Dendritic cell treated with granulocyte-macrophage colony-stimulating factor and Interleukin-4, amounts not matched to agents 40 ng/mL and 50 ng/mL, for 4 days (primary cell): ENCODE measurements around the gene CCDC167.

Experiments
- H3K27ac Mint-ChIP-seq: one replicate; pipeline ENCODE4 v1.8.0; 2022; ENCODE audit warnings: mild to moderate bottlenecking, mixed read lengths
- H3K27me3 Mint-ChIP-seq: one replicate; pipeline ENCODE4 v1.8.0; 2022; ENCODE audit warnings: mild to moderate bottlenecking, mixed read lengths
- H3K36me3 Mint-ChIP-seq: one replicate; pipeline ENCODE4 v1.8.0; 2022; ENCODE audit warnings: low read depth, mixed read lengths
- H3K4me1 Mint-ChIP-seq: one replicate; pipeline ENCODE4 v1.8.0; 2022; ENCODE audit warnings: low read depth, mixed read lengths
- H3K4me3 Mint-ChIP-seq: one replicate; pipeline ENCODE4 v1.8.0; 2022; ENCODE audit warnings: mild to moderate bottlenecking, moderate library complexity, mixed read lengths
- H3K9me3 Mint-ChIP-seq: one replicate; pipeline ENCODE4 v1.8.0; 2022; ENCODE audit warnings: mixed read lengths
- intact Hi-C: fragments of 100-400 bp; cut with micrococcal nuclease; formaldehyde crosslinking; loops from one replicate; pipeline ENCODE4 v1.15.0; 2022

Gene CCDC167

DNA sequence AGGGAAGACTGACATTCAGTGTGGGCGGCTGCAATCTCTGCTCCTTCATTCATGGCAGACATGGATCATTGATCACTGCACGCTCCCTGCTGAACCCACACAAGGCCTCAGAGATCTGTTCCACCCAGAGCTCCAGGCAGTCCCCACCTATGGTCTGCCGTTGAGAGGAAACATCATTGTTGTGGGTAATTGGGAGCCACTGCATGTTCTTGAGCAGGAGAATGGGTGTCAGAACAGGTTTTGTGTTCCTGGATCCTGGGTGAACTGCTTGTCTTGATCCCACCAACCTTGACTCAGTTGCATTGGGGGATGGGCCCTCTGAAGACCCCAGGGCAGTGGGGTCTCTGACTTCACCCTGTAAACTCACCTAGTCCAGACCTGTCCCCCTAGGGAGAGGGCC, 23.1 kb upstream of the CCDC167 start:
- H3K36me3 Mint-ChIP-seq, result no peaks in the 10 kb centered on the region
- H3K27ac Mint-ChIP-seq, result no peak overlapping the region
- intact Hi-C loops, result no loop called here
- H3K9me3 Mint-ChIP-seq, result no peaks in the 10 kb centered on the region
- peaks cover 59% of the 10 kb centered on the region for H3K27me3 Mint-ChIP-seq
- H3K4me1 Mint-ChIP-seq, result no peaks in the 10 kb centered on the region
- H3K4me3 Mint-ChIP-seq, result no peak overlapping the region

DNA sequence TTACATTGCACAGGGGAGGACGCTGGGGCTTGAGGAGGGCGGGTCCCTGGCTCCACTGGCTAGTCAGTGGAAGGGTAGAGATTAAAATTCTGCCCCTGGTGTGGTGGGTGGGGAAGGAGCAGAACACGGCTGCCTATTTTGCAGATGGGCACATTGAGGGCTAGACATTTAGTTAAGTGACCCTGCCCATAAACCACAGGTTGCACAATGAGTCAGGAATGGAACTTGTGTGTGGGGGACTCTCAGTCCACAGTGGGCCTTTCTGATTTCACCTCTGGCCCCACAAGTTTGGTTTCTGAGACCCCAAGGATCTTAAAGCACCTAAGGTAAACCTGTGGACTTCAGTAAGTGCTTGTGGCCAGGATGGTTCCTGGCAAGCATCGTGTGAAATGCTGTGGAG, 22.0 kb upstream of the CCDC167 start:
- Mint-ChIP-seq H3K36me3 (no peaks in the 10 kb centered on the region), H3K9me3 (no peaks in the 10 kb centered on the region), H3K27ac (no peak overlapping the region), H3K4me3 (no peak overlapping the region), H3K4me1 (peaks cover 11% of the 10 kb centered on the region), H3K27me3 (peaks cover 60% of the 10 kb centered on the region)
- intact Hi-C loops, result no loop called here

DNA sequence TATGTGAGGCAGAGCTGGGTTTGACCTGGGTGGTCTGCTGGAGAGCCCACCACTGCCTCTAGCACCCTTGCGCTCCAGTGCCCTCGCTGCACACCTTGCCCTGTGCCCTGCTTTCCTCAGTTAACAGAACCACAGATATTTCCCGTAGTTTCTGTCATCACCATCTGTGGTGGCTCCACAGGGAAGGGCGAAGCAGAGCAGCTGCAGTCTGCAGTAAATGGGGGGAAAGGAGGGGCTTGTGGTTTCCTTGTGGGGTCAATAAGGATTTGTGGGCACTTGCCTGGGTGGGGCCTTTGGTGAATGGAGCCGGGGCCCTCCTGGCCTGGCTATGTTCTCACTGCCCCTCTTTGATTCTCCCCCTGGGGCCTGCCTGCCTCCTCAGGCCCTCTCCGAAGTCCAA, 21.2 kb upstream of the CCDC167 start:
- H3K27me3 Mint-ChIP-seq, result peaks cover 66% of the 10 kb centered on the region
- peaks cover 18% of the 10 kb centered on the region for H3K4me1 Mint-ChIP-seq
- H3K27ac Mint-ChIP-seq, result no peak overlapping the region
- no peak overlapping the region for H3K4me3 Mint-ChIP-seq
- H3K9me3 Mint-ChIP-seq, result no peaks in the 10 kb centered on the region
- intact Hi-C loops, result no loop called here
- no peaks in the 10 kb centered on the region for H3K36me3 Mint-ChIP-seq

DNA sequence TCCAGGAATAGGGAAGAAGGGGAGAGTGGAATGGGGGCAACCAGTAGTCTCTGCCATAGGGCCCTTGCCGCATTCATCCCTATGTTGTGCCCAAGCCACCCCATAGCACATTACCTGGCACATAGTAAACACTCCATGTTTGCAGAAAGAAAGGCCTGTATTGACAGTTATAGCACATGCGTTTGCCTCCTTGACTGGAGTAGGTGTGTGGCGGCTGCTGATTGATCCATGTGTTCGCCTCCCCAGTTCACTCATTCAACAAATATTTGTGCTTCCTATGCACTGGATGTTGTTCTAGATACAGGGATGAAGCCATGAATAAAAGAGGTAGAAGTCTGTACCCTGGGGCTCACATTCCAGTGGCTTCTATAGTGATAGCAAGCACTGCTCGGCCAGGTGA, 19.8 kb upstream of the CCDC167 start:
- no peak overlapping the region for H3K27ac Mint-ChIP-seq
- H3K4me1 Mint-ChIP-seq, result peaks cover 21% of the 10 kb centered on the region
- H3K9me3 Mint-ChIP-seq, result no peaks in the 10 kb centered on the region
- H3K27me3 Mint-ChIP-seq, result peaks cover 66% of the 10 kb centered on the region
- H3K4me3 Mint-ChIP-seq, result no peak overlapping the region
- intact Hi-C loops, result no loop called here
- no peaks in the 10 kb centered on the region for H3K36me3 Mint-ChIP-seq

DNA sequence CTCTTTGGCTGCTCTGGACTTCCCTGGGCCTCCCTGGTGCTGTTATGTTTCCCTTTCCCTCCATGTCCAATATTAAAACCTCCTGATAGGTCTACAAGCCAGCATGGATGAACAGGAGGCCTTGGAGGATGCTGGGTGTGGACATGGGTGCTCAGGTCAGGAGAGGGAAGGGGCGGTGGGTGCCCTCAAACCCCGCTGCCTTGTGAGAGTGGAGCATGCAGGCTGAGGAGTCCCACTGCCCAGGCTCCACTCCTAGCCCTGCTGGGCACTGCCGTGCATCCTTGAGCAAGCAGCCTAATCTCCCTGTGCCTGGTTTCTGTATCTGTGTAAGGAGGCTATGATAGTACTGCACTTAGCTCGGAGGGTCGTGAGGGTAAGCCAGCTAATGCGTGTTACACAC, 18.4 kb upstream of the CCDC167 start:
- Mint-ChIP-seq H3K27me3 (peaks cover 72% of the 10 kb centered on the region), H3K9me3 (no peaks in the 10 kb centered on the region), H3K4me1 (peaks cover 21% of the 10 kb centered on the region), H3K4me3 (no peak overlapping the region), H3K36me3 (no peaks in the 10 kb centered on the region), H3K27ac (no peak overlapping the region)
- intact Hi-C loops, result no loop called here

DNA sequence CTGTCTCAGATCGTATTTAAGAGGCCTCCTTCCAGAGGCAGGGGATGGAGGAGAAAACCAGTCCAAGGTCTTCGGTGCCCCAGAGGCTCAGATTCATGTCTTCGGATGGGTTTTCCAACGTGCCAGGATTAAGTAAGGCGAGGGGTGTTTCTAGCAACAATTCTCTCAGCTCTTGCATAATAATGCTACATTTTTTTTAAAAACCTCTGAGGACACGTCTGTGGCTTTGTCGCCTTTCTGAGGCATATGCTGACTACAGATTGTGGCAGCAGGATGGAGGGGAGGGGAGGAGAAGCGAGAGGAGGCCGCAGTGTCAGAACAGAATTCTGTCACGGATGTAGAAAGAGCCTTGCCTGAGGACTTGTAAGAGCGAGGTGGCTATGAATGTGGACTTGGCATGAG, 17.7 kb upstream of the CCDC167 start:
- intact Hi-C loops, result no loop called here
- Mint-ChIP-seq H3K4me1 (peaks cover 21% of the 10 kb centered on the region), H3K9me3 (no peaks in the 10 kb centered on the region), H3K27me3 (peaks cover 76% of the 10 kb centered on the region), H3K36me3 (no peaks in the 10 kb centered on the region), H3K27ac (no peak overlapping the region), H3K4me3 (no peak overlapping the region)

DNA sequence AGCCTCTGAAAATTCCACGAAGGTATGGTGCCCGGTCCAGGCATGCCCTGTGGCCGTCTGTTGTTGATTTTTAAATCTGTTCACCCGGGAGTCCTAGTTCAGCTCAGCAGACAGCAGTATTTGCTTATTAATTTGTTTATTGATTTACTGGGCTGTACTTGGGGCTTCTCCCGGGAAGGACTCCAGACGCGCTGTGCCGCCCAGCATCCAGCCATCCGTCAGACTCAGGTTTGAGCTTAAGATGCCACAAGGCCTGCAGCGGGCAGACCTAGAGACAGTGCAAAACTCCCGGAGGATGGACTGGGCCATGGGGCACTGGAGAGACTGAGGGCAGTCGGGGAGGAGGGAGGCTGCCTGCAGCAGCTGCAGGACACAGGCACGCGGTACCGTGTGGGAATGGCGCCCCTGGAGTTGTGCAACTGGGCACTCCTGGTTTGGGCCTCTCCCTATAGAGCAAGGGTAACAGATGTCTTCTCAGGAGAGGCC, 17.3 kb upstream of the CCDC167 start:
- Mint-ChIP-seq H3K4me3 (no peak overlapping the region), H3K9me3 (no peaks in the 10 kb centered on the region), H3K27me3 (peaks cover 74% of the 10 kb centered on the region), H3K4me1 (peaks cover 21% of the 10 kb centered on the region), H3K36me3 (no peaks in the 10 kb centered on the region), H3K27ac (no peak overlapping the region)
- intact Hi-C loops, result no loop called here

DNA sequence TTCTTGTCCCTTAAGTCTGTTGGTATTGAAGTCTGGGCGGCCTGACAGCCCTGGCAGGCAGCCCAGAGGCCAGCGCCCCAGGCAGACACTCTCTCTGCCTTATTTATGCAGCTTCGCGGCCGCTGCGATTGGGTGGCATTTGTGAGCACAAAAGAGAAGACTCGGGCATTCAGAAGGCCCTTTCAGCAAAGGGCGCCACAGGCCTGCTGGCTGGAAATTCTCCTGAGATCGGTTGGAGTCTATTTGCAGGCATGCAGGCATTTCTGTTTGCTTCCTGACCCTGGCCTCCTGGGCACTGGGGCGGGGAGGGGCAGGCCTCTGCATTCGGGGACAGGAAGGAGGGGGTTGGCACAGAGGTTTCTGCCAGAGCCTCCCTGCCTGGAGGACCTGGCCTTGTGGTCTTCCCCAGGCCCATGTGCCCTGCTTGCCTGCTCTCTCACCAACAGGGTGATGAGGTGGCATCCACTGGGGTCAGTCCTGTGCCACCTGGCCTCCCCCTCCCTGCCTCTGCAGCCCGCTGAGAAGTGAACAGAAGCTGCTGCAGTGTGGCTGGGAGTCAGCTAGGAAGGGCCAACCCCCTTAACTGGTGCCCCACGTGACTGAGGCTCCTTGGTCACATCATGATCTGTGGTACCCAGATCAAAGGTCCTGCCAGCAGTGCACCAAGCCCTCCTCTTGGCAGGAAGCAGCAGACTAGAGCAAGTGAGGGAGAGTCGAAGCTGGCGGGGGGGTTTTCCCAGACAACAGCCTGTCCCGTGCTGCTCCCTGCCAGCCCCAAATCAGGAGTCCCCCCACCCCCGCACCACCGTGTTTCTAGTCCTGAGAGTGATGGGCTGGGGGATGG, 16.6 kb upstream of the CCDC167 start:
- intact Hi-C loops, result no loop called here
- H3K4me3 Mint-ChIP-seq, result no peak overlapping the region
- no peak overlapping the region for H3K27ac Mint-ChIP-seq
- H3K9me3 Mint-ChIP-seq, result no peaks in the 10 kb centered on the region
- H3K27me3 Mint-ChIP-seq, result peaks cover 74% of the 10 kb centered on the region
- H3K36me3 Mint-ChIP-seq, result no peaks in the 10 kb centered on the region
- peaks cover 21% of the 10 kb centered on the region for H3K4me1 Mint-ChIP-seq

DNA sequence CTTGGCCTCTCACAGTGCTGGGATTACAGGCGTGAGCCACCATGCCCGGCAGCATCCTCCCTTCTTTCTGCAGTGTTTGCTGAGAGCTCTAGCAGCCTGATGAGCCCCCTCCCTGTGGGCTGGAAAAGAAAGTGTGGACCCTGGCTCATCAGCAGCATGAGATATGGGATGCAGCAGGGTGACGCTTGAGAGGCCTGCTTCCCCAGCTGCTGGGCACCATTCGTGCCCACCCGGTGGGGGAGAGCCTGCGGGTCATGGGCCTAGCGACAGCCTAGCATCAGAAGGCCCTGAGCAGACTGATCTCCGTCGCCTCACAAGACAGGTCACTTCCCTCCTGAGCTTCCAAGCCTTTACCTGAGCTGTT, 16.0 kb upstream of the CCDC167 start:
- peaks cover 72% of the 10 kb centered on the region for H3K27me3 Mint-ChIP-seq
- no peak overlapping the region for H3K4me3 Mint-ChIP-seq
- no peak overlapping the region for H3K27ac Mint-ChIP-seq
- H3K36me3 Mint-ChIP-seq, result no peaks in the 10 kb centered on the region
- intact Hi-C loops, result no loop called here
- no peaks in the 10 kb centered on the region for H3K9me3 Mint-ChIP-seq
- peaks cover 21% of the 10 kb centered on the region for H3K4me1 Mint-ChIP-seq

DNA sequence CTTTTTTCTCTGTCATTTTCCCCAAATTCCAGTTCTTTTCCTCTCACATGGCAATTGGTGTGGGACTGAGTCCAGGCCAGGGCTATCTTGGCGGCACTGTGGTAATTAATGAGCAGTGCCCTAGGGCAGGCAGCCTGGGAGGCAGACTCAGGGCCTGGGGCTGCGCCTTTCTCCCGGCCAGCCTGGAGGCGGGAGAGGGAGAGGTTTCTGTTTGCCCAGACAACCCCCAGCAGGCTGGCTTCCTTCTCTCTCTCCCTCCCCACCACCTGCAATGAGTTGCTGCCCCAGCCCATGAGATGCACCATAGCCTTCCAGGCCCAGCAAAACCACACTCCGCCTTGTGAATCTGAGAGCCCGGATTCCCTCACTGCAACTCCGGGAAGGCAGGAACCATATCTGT, 15.1 kb upstream of the CCDC167 start:
- peaks cover 70% of the 10 kb centered on the region for H3K27me3 Mint-ChIP-seq
- H3K36me3 Mint-ChIP-seq, result no peaks in the 10 kb centered on the region
- no peak overlapping the region for H3K27ac Mint-ChIP-seq
- no peak overlapping the region for H3K4me3 Mint-ChIP-seq
- intact Hi-C loops, result no loop called here
- no peaks in the 10 kb centered on the region for H3K9me3 Mint-ChIP-seq
- H3K4me1 Mint-ChIP-seq, result peaks cover 21% of the 10 kb centered on the region

DNA sequence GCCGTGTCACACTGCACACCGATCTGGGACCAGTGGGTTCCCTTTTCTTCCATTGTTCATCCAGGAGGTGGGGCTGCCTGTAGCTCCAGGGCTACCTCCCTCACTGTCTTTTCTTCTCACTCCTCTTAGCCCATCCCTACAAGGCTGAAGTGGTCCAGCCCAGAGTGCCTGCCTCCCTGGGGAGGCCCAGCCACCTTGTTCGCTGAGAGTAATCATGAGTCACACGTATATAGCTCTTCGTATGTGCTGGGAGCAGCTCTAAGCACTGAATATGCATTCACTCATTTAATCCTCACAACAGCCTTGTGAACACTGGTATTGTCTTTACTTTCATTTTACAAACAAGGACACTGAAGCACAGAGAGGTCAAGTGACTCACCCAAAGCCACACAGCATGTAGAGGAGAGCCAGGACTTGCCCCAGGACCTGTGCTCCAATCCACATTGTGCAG, 14.7 kb upstream of the CCDC167 start:
- intact Hi-C loops, result no loop called here
- H3K4me1 Mint-ChIP-seq, result peaks cover 21% of the 10 kb centered on the region
- no peaks in the 10 kb centered on the region for H3K36me3 Mint-ChIP-seq
- peaks cover 70% of the 10 kb centered on the region for H3K27me3 Mint-ChIP-seq
- H3K4me3 Mint-ChIP-seq, result no peak overlapping the region
- H3K27ac Mint-ChIP-seq, result no peak overlapping the region
- H3K9me3 Mint-ChIP-seq, result no peaks in the 10 kb centered on the region

DNA sequence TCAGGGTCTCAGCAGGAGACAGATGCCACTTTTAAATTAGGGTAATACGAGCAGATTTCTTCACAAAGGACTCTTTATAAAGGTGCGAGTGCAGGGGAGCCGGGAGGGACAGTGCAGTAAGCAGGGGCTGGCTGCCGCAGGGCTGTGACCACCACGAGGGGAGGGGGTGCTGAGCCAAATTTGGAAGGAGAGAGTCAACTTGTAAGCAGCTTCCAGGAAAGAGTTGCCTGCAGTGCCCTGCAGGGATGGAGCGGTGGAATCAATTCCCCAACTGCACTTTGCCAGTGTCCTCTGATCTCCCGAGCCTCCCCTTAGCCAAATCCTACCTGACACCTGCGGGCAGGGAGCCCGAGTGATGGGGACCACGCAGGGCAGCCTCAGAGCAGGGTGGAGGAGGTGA, 13.9 kb upstream of the CCDC167 start:
- intact Hi-C loops, result no loop called here
- Mint-ChIP-seq H3K36me3 (no peaks in the 10 kb centered on the region), H3K27me3 (peaks cover 64% of the 10 kb centered on the region), H3K4me1 (peaks cover 21% of the 10 kb centered on the region), H3K9me3 (no peaks in the 10 kb centered on the region), H3K4me3 (no peak overlapping the region), H3K27ac (no peak overlapping the region)

DNA sequence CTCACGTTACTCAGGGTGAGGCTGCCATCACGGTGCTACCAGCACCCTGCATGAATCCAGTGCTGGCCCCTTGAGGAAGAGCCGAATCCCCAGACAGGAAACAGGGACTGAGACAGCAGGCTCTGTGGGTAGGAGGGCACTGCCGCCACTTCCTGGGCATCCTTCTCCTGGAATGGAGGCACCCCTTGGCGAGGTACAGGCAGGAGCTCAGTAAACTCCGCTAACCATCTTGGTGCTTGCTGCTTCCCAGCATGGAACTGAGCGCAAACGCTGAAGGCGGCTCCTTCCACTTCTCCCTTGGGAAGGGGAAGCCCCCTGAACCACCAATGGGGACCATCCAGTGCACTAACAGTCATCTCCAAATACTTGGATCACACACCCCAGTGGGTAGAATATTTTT, 13.5 kb upstream of the CCDC167 start:
- Mint-ChIP-seq H3K27ac (no peak overlapping the region), H3K4me1 (peaks cover 21% of the 10 kb centered on the region), H3K36me3 (no peaks in the 10 kb centered on the region), H3K9me3 (no peaks in the 10 kb centered on the region), H3K4me3 (no peak overlapping the region), H3K27me3 (peaks cover 62% of the 10 kb centered on the region)
- intact Hi-C loops, result no loop called here

DNA sequence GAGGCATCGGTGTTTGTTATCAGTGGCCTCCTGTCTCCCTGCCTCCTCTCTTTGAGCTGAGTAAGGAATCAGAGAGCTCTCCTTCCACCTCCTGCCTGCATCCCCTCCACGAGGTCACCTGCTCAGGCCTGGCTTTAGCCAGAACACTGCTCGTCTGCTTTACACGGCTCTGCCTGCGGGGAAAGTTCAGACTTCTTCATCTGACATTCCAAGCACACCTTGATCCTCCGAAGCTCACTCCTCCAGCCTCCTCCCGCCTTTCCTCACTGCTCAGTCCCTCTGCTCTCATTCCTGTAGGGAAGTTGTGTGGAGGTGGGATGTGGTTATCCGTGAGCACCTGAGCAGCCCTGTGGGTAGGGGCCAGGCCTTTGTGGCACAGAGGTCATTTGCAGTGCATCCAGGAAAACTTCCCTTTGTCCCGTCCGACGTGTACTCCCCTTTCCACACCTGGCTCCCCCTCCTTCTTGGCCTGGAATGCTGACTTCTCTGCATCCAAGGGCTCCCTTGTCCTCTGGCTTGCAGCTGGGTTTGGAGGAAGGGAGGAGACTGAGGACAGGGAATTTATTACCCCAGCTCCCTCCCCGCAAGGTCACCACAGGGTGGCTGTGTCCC, 12.8 kb upstream of the CCDC167 start:
- H3K27ac Mint-ChIP-seq, result no peak overlapping the region
- intact Hi-C loops, result no loop called here

More for the DNA sequence above, 12.8 kb upstream of the CCDC167 start:
- H3K27me3 Mint-ChIP-seq, result peaks cover 59% of the 10 kb centered on the region
- peaks cover 19% of the 10 kb centered on the region for H3K4me1 Mint-ChIP-seq
- H3K36me3 Mint-ChIP-seq, result no peaks in the 10 kb centered on the region
- H3K9me3 Mint-ChIP-seq, result no peaks in the 10 kb centered on the region
- no peak overlapping the region for H3K4me3 Mint-ChIP-seq
